ENCODE results near the gene FIBP.

FIBP gene

DNA sequence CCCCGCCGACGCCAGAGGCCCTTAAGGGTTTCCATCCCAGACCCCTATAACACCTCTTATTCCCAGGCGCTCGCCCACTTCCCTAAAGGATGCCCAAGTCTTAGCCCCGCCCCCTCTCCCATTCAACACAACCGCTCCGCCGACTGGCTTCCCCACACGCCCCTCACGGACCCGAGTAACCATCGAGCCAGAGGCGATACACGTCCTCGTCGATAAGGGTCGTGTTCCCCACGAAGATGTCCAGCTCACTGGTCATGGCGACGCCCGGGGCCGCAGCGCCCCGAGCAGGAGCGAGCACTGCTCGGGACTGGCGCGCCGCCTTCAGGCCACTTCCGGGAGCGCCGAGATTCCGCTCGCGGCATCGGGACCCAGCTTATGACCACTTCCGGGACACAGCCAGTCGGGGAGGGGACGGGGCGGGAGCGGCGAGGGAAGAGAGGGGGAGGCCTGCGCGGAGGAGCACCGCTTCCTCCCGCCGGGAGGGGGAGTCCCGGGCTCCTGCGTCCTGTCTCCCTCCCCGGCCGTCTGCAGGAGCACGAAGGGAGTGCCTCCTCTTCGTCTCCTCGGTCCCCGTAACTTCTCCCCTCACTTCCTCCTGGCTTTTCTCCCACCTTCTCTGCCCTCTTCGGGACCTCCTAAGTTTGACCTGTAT, at the start of gene FIBP:
TSS of gene FIBP (minus strand) at position 309 of the 652 bp plus-strand sequence. CDS start at position 256, 53 bp downstream.
- DNase-seq: peak; percentile 93
- in situ Hi-C loops (cut with HindIII; ENCODE audit: low pct_ligation_motif_present, low pct_unique_long_range_greater_than_20kb, low sequenced_read_pairs): no loop called here

GRCh38 chr11:65937766-65938165, 49.5 kb upstream of the FIBP start:
- DNase-seq: no peak
- in situ Hi-C loops (cut with HindIII; ENCODE audit: low pct_ligation_motif_present, low pct_unique_long_range_greater_than_20kb, low sequenced_read_pairs): no loop called here

- in situ Hi-C loops (cut with HindIII; ENCODE audit: low pct_ligation_motif_present, low pct_unique_long_range_greater_than_20kb, low sequenced_read_pairs): no loop called here
- no peak for DNase-seq
These were observed 45.7 kb upstream of the FIBP start for GRCh38 chr11:65934014-65934413.

DNA sequence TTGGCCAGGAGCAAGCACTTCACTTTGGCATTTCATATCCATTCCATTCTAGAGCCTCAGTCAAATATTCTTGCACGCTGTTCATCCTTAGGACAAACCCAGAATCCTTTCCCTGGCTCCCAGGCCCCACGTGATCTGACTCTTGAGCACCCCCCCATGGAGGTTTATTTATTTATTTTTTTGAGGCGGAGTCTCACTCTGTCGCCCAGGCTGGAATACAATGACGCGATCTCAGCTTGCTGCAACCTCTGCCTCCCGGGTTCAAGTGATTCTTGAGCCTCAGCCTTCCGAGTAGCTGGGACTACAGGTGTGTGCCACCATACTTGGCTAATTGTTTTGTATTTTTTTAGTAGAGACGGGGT, 44.3 kb upstream of the FIBP start:
- no peak for DNase-seq

DNA sequence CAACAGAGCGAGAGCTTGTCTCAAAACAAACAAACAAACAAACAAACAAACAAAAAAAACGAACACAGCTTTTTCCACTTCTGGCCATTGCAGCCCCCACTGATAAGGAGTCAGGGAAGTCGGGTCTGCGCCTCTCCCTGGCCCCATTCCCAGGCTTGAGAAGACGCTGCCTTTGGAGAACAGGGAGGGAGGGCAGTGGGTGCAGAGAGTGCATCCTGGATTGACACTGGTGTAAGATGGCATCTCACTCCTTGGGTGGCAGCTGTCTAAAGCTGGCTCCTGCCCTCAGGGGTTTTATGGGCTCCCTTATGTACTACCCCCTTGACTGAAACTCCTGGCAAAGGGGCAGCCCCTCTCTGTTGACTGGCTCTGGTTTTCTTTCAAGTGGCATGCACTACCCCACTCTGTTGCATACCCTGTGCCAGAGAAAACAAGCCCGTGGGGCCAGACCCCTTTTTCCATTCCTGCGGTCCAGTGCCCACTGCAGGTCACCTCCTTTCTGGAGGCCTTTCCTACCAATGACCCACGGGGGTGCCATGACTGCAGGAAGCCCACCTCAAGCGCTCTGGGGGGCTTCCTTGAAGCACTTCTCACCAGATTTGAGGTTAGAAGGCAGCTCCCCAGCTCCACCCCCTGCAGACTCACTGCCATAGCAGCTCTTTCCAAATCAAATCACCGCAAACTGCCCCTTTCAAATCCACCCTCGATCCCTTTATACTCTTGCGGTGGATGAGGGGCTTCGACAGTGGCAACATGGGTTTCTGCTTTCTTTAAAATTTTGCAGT, 43.7 kb upstream of the FIBP start:
- in situ Hi-C loops (cut with HindIII; ENCODE audit: low pct_ligation_motif_present, low pct_unique_long_range_greater_than_20kb, low sequenced_read_pairs): no loop called here
- DNase-seq: no peak

More for the DNA sequence above, 44.3 kb upstream of the FIBP start:
- in situ Hi-C loops (cut with HindIII; ENCODE audit: low pct_ligation_motif_present, low pct_unique_long_range_greater_than_20kb, low sequenced_read_pairs): no loop called here

DNA sequence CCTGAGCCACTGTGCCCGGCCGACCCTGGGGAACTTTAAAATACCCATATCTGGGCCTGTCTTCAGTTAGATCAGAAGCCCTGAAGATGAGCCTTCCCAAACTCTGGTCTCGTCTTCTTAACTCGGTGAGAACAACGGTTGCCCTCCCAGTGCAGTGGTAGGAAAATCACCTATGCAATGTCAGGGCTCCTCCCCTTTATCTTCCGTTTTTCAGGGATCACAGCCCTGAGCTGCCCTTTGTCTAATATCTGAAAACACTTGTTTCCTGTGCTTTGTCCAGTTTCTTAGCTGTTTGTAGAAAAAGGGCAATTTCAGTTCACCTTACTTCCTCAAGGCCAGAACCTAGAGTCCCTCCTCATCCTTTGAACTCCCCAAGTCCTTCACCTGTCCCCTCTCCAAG, 40.4 kb upstream of the FIBP start:
- in situ Hi-C loops (cut with HindIII; ENCODE audit: low pct_ligation_motif_present, low pct_unique_long_range_greater_than_20kb, low sequenced_read_pairs): no loop called here

DNA sequence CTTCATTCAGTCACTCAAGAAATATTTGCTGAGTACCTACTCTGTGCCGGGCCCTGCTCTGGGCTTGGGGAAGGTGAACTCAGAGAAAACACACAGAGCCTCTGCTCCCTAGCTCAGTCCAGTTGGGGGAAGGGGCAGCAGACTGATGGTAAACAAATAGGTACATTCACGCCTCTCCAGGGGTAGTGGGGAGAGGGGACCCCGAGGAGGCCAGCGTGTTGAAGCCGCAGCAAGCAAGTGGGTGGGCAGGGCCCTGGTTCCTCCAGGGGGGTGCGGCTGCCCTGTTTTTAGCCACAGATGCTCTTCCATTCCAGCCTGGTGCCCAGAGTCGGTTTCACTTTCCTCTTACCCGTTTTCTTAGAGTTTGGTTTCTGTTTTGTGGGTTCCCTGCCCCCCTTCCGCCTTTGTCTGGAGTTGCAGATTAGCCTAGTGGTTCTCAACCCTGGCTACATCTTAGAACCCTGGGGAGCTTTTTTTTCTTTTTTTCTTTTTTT, 39.7 kb upstream of the FIBP start:
- in situ Hi-C loops (cut with HindIII; ENCODE audit: low pct_ligation_motif_present, low pct_unique_long_range_greater_than_20kb, low sequenced_read_pairs): no loop called here
- no peak for DNase-seq

More for the DNA sequence above, 40.4 kb upstream of the FIBP start:
- no peak for DNase-seq

DNA sequence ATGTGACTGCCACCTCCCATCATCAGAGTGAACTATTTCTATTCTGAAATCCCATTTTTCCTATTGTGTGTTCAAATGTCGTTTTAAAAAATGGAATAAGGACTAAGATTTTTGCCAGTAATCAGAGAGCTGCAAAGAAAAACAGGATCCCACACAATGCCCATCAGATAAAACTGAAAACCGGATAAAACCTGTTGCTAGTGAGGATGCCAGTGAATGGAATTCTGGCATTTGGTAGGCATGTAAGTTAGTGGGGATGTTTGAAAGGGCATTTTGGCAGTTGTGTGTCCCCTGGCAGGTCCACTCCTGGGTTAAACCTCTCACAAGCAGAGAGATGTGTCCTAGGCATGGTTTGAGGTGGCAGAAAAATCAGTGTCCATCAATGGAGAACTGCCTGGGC, 37.1 kb upstream of the FIBP start:
- in situ Hi-C loops (cut with HindIII; ENCODE audit: low pct_ligation_motif_present, low pct_unique_long_range_greater_than_20kb, low sequenced_read_pairs): no loop called here
- no peak for DNase-seq

GRCh38 chr11:65922565-65922964, 34.3 kb upstream of the FIBP start:
- DNase-seq: no peak
- in situ Hi-C loops (cut with HindIII; ENCODE audit: low pct_ligation_motif_present, low pct_unique_long_range_greater_than_20kb, low sequenced_read_pairs): no loop called here

DNA sequence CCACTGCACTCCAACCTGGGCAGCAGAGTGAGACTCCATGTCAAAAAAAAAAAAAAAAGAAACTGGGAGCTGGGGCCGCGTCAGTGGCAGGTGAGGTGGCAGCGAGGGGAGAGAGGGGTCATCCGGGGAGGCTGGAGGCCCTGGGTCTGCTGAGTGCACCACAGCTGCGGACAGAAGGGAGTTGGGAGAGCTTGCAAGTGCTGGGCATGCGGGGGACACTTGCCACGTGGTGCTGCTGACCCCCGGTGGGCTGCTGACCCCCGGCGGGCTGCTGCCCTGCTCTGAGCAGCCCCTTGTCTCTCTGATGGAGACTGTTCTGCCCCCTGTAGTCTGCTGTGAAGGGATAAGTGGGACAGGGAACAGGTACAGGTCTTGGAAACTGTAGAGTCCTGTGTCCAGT, 33.6 kb upstream of the FIBP start:
- in situ Hi-C loops (cut with HindIII; ENCODE audit: low pct_ligation_motif_present, low pct_unique_long_range_greater_than_20kb, low sequenced_read_pairs): no loop called here
- DNase-seq: no peak

DNA sequence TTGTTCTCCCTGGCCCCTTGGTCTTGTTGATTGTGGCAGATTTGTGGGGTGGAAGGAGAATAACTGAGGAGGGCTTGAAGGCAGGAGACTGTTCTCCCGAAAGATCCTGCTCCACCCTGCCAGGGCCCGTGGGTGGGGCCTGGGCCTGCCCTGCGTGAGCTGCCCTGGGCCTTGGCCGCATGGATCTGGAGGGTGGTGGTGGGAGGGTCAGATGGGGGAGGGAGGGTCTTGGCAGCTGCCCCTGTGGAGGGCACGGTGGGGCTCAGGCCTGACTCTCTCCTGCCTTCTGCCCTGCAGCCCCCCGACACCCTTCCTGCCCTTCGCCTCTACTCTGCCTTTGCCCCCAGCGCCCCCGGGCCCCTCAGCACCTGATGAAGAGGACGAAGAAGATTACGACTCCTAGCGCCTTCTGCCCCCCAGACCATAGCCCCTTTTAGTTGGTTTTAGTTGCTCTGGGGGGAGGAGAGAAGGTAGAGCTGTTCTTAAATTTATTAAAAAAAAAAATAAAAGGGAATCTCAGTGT, 32.8 kb upstream of the FIBP start:
- in situ Hi-C loops (cut with HindIII; ENCODE audit: low pct_ligation_motif_present, low pct_unique_long_range_greater_than_20kb, low sequenced_read_pairs): no loop called here
- no peak for DNase-seq

GRCh38 chr11:65920372-65920802, 32.1 kb upstream of the FIBP start:
- DNase-seq: no peak
- in situ Hi-C loops (cut with HindIII; ENCODE audit: low pct_ligation_motif_present, low pct_unique_long_range_greater_than_20kb, low sequenced_read_pairs): no loop called here

GRCh38 chr11:65919573-65920371, 31.5 kb upstream of the FIBP start:
- DNase-seq: peak; percentile 9
- in situ Hi-C loops (cut with HindIII; ENCODE audit: low pct_ligation_motif_present, low pct_unique_long_range_greater_than_20kb, low sequenced_read_pairs): no loop called here

DNA sequence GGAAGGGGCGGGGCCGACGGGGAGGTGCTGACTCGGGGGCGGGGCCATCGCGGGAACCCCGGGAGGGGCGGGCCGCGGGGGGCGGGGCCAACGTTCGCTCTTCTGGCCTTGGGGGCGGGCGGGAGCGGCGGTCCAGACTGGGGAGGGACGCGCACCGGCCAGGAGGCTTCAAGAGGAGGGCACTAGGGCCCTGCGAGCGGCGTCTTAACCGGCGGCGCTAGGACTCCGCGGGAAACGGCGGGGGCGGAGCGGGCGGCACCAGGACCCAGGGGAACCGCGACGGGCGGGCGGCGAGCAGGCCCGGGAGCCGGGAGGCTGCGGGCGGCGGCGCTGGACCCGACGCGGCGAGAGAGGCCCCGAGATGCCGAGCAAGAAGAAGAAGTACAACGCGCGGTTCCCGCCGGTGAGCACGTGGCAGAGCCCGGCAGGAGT, 30.9 kb upstream of the FIBP start, which contains the start of gene DRAP1:
TSS of gene DRAP1 (plus strand) at position 286 of the 432 bp plus-strand sequence. CDS start at position 362, 76 bp downstream.
- in situ Hi-C loops (cut with HindIII; ENCODE audit: low pct_ligation_motif_present, low pct_unique_long_range_greater_than_20kb, low sequenced_read_pairs): no loop called here
- DNase-seq: peak; percentile 94

- in situ Hi-C loops (cut with HindIII; ENCODE audit: low pct_ligation_motif_present, low pct_unique_long_range_greater_than_20kb, low sequenced_read_pairs): no loop called here
- DNase-seq: peak; percentile 16
These were observed 30.2 kb upstream of the FIBP start, which contains the start of gene C11orf68 for GRCh38 chr11:65918211-65919140. Gene C11orf68, minus strand, starts transcription at chr11:65919062. Its CDS starts 31 bp downstream, at chr11:65919031.

GRCh38 chr11:65917434-65918210, 29.4 kb upstream of the FIBP start:
- no peak for DNase-seq
- in situ Hi-C loops (cut with HindIII; ENCODE audit: low pct_ligation_motif_present, low pct_unique_long_range_greater_than_20kb, low sequenced_read_pairs): no loop called here

DNA sequence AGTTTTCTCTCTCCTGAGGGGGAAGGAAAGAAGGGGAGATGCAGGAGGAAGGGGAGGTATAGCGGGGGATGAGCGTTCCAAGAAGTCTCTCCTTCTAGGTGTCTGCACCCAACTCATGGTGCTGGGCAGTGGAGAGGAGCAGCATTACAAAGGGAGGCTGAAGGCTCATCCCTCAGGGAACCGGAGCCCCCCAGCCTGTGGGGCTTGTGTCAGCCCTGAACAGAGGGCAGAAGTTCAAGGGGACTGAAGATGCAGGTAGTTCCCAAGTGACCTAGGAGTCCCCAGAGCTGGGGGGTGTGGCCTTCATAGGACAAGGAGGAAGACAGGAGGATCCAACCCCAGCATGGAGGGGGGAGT, 28.8 kb upstream of the FIBP start:
- no peak for DNase-seq
- in situ Hi-C loops (cut with HindIII; ENCODE audit: low pct_ligation_motif_present, low pct_unique_long_range_greater_than_20kb, low sequenced_read_pairs): no loop called here

All from ACHN (cell line).